Measurements from ENCODE around the gene CHP2. TPM values are rescaled to one million over a fixed set of nuclear protein-coding genes. Genes with fewer than 3 reads are reported as not detected.

The CHP2 gene
- total and polyA plus RNA-seq, 2 donors (not counting 3 experiments of a cell fraction or from before 2014, with no cell fraction given) = not detected

DNA sequence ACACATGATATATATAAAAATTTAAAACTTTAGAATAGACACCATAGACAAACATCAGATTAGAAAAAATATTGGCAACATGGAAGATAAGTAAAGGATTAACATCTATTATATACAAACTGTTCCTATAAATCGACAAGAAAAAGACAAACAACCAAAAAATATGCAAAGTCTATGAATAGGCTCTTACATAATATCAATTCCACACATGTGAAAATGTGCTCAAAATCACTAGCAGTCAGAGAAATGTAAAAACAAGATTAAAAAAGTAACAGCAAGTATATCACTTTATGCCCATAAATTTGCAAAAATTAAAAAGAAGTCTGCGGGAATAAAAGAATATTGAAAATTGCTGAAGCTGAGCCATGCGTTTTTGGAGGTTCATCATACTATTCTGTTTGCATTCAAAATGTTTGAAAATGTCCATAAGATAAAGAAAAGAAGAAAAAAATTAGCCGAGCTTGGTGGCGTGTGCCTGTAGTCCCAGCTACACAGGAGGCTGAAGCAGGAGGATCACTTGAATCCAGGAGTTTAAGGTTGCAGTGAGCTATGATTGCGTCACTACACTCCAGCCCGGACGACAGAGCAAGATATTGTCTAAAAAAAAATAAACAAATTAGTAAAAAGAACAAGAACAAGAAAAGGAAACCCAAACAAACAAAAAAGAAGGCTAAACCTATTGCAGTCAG is 30.6 kb upstream of the CHP2 start:
- no peaks in the 10 kb centered on the region for H3K36me3 ChIP-seq (ENCODE audit: control insufficient read depth in 2 of 2, extremely low read depth in 1 of 2, insufficient read depth in 2 of 2, low read length in 2 of 2)
- ChIA-PET POLR2A (no interaction called here), CTCF (interaction anchor here (1.5 kb wide), 1 partner anchor 286 kb away, joined by 3 read pairs; no protein-coding TSS in a partner anchor)
- no peaks in the 10 kb centered on the region for H3K27me3 ChIP-seq (ENCODE audit: control insufficient read depth in 2 of 2, insufficient read depth in 2 of 2, low read length in 2 of 2)
- no TSS peak for BruUV-seq (replicated peaks)
- intact Hi-C loops (cut with micrococcal nuclease) (no loop called here), dilution Hi-C loops (cut with MboI; ENCODE audit: extremely low pct_ligation_motif_present, low sequenced_read_pairs) (no loop called here)
- H3K79me2 ChIP-seq (ENCODE audit: control insufficient read depth, insufficient read depth, low read length) = no peaks in the 10 kb centered on the region
- no peak overlapping the region for H3K9ac ChIP-seq (replicated peaks; ENCODE audit: extremely low read depth, insufficient read depth, low read length)
- no peaks in the 10 kb centered on the region for H4K20me1 ChIP-seq (replicated peaks; ENCODE audit: control insufficient read depth, extremely low read depth, insufficient read depth, low read length)
- H3K27ac ChIP-seq (ENCODE audit: insufficient read depth, low read depth, low read length) = no peak overlapping the region
- no peaks in the 10 kb centered on the region for H3K9me3 ChIP-seq (replicated peaks; ENCODE audit: control insufficient read depth, insufficient read depth, low read length)
- DNase-seq (ENCODE audit: low read depth, low spot score) = no peak
- no peak overlapping the region for H3K4me3 ChIP-seq (replicated peaks in 1 of 3; ENCODE audit: insufficient read depth in 1 of 3, low read depth in 1 of 3, low read length in 3 of 3)
- no peaks in the 10 kb centered on the region for H3K9me1 ChIP-seq (replicated peaks; ENCODE audit: control insufficient read depth, extremely low read depth, insufficient read depth, low read length)
- no peak overlapping the region for H3K4me2 ChIP-seq (ENCODE audit: insufficient read depth, low read length)
- no peak for FAIRE-seq
- H3K4me1 ChIP-seq (ENCODE audit: control insufficient read depth, extremely low read depth, insufficient read depth, low read length) = no peaks in the 10 kb centered on the region
- H2AFZ ChIP-seq (ENCODE audit: low read depth, low read length) = no peak overlapping the region
- TF ChIP-seq JUN (IDR thresholded peaks at IDR 0.05; ENCODE audit: borderline replicate concordance, insufficient read depth, insufficient read length, low read depth) (no peak), GATA2 (IDR thresholded peaks at IDR 0.05; ENCODE audit: insufficient read depth, insufficient read length, low read depth, low read length) (no peak), POLR2A (IDR thresholded peaks at IDR 0.05; ENCODE audit: low read depth, low read length) (no peak), MYC (IDR thresholded peaks at IDR 0.05; ENCODE audit: low read depth, low read length) (no peak), POLR2AphosphoS5 (IDR thresholded peaks at IDR 0.05; ENCODE audit: insufficient read depth, low read depth, low read length) (no peak), EZH2 (IDR thresholded peaks at IDR 0.05; ENCODE audit: borderline replicate concordance, low read depth, low read length, severe bottlenecking) (no peak), FOS (IDR thresholded peaks at IDR 0.05; ENCODE audit: borderline replicate concordance, insufficient read depth, low read length) (no peak)
- TF ChIP-seq, protein P1, sequence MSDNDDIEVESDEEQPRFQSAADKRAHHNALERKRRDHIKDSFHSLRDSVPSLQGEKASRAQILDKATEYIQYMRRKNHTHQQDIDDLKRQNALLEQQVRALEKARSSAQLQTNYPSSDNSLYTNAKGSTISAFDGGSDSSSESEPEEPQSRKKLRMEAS (IDR thresholded peaks at IDR 0.05; ENCODE audit: insufficient read depth, insufficient read length) = no peak
- TF ChIP-seq, protein P2, sequence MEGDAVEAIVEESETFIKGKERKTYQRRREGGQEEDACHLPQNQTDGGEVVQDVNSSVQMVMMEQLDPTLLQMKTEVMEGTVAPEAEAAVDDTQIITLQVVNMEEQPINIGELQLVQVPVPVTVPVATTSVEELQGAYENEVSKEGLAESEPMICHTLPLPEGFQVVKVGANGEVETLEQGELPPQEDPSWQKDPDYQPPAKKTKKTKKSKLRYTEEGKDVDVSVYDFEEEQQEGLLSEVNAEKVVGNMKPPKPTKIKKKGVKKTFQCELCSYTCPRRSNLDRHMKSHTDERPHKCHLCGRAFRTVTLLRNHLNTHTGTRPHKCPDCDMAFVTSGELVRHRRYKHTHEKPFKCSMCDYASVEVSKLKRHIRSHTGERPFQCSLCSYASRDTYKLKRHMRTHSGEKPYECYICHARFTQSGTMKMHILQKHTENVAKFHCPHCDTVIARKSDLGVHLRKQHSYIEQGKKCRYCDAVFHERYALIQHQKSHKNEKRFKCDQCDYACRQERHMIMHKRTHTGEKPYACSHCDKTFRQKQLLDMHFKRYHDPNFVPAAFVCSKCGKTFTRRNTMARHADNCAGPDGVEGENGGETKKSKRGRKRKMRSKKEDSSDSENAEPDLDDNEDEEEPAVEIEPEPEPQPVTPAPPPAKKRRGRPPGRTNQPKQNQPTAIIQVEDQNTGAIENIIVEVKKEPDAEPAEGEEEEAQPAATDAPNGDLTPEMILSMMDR (IDR thresholded peaks at IDR 0.05; ENCODE audit: extremely low read depth in 1 of 2, insufficient read depth in 1 of 2, low read depth in 1 of 2, low read length in 2 of 2) = no peak

Measured in endothelial cell of umbilical vein (primary cell).